Peyer's patch (tissue), 4 donors: Measurements from ENCODE around the gene PLCD1.

Source experiments
- CTCF ChIP-seq, 6 experiments: fragments of 450-650 bp in 4 of 6; fragments of 200-600 bp in 2 of 6; sonication (generic) in 1 of 6; IDR thresholded peaks; one replicate each; pipeline ENCODE4 v1.5.1; 2017 to 2019; ENCODE audit warnings: antibody characterized with exemption in 6 of 6, mild to moderate bottlenecking in 3 of 6, moderate library complexity in 1 of 6
- POLR2A ChIP-seq, 2 donors: fragments of 450-650 bp; IDR thresholded peaks; one replicate each; pipeline ENCODE4 v1.5.1; 2017; ENCODE audit warnings: antibody characterized with exemption in 2 of 2, mild to moderate bottlenecking in 2 of 2, moderate library complexity in 2 of 2

GRCh38 chr3:38019658-38020341 lies 9.6 kb downstream of the PLCD1 start:
- TF ChIP-seq CTCF (IDR thresholded peaks at IDR 0.05) (no peak), POLR2A (IDR thresholded peaks at IDR 0.05) (no peak)
